Activated B cell treated with CpG ODN at 0.5 μM for 24 hours (primary cell): ENCODE data around the gene CAST. TPM values are rescaled to one million over a fixed set of nuclear protein-coding genes. Genes with fewer than 3 reads are reported as not detected.

Experiments
- ATAC-seq: fragments of 200-7000 bp; cut with Tn5 transposase; one replicate; pipeline ENCODE4 v1.10.0; 2021; ENCODE audit warnings: low read depth, mild to moderate bottlenecking, moderate library complexity
- CTCF ChIA-PET: fragments of 350-600 bp; sonication (Branson Sonifier 250); formaldehyde crosslinking; loops from one replicate; lab custom pipeline; 2021; ENCODE audit warnings: antibody characterized with exemption; lab: Charles Lee
- POLR2A ChIA-PET: fragments of 350-600 bp; sonication (Branson Sonifier 250); formaldehyde crosslinking; loops from one replicate; lab custom pipeline; 2021; ENCODE audit warnings: antibody characterized with exemption; lab: Charles Lee
- DNase-seq: peaks from one replicate; pipeline ENCODE4 v3.0.0; 2022
- H3K27ac Mint-ChIP-seq: one replicate; pipeline ENCODE4 v1.8.0; 2020; ENCODE audit warnings: mixed read lengths
- H3K27me3 Mint-ChIP-seq: one replicate; pipeline ENCODE4 v1.8.0; 2021; ENCODE audit warnings: mixed read lengths
- H3K36me3 Mint-ChIP-seq: one replicate; pipeline ENCODE4 v1.8.0; 2021; ENCODE audit warnings: low read depth, mixed read lengths
- H3K4me1 Mint-ChIP-seq: one replicate; pipeline ENCODE4 v1.8.0; 2021; ENCODE audit warnings: mixed read lengths
- H3K4me3 Mint-ChIP-seq: one replicate; pipeline ENCODE4 v1.8.0; 2020; ENCODE audit warnings: mild to moderate bottlenecking, mixed read lengths
- H3K9me3 Mint-ChIP-seq: one replicate; pipeline ENCODE4 v1.8.0; 2020; ENCODE audit warnings: mixed read lengths
- intact Hi-C: fragments of 100-400 bp; cut with micrococcal nuclease; formaldehyde crosslinking; loops from one replicate; pipeline ENCODE4 v1.15.1; 2024
- total RNA-seq: library from RNA; stranded (reverse); gene quantifications from 2 replicates; pipeline ENCODE4 v1.2.3, GENCODE V29; 2022
- TF ChIP-seq, protein P1 (sequence below): fragments of 200-600 bp; IDR thresholded peaks from one replicate; pipeline ENCODE4 v1.8.0; 2022; ENCODE audit warnings: antibody characterized with exemption, mild to moderate bottlenecking

CAST gene
- total RNA-seq, 1 donor from 2014 or later: 211 TPM

DNA sequence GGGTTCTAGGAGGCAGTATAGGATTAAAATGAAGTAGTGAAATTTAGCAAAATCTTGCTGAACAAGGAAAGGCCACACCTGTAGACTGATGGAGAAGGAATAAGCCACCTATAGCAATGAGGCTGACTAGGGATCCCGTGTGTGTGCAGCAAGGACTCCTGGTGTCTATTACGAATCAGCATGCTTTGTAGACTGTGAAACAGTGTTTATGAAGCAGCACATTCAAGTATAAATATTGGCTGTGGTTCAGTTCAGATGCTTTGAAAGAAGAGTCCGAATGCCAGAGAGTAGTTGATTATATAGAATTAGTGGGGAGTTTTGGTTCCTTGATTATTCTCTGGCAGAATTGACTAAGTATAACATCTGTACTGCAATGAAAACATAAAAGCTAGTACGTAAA, 41.8 kb downstream of the CAST start:
- intact Hi-C loops: loop anchor here (1.0 kb wide), 1 partner anchor 42 kb away; the partner anchor contains the start of gene CAST
- no peak for DNase-seq
- peaks cover 34% of the 10 kb centered on the region for H3K4me1 Mint-ChIP-seq
- TF ChIP-seq, protein P1, sequence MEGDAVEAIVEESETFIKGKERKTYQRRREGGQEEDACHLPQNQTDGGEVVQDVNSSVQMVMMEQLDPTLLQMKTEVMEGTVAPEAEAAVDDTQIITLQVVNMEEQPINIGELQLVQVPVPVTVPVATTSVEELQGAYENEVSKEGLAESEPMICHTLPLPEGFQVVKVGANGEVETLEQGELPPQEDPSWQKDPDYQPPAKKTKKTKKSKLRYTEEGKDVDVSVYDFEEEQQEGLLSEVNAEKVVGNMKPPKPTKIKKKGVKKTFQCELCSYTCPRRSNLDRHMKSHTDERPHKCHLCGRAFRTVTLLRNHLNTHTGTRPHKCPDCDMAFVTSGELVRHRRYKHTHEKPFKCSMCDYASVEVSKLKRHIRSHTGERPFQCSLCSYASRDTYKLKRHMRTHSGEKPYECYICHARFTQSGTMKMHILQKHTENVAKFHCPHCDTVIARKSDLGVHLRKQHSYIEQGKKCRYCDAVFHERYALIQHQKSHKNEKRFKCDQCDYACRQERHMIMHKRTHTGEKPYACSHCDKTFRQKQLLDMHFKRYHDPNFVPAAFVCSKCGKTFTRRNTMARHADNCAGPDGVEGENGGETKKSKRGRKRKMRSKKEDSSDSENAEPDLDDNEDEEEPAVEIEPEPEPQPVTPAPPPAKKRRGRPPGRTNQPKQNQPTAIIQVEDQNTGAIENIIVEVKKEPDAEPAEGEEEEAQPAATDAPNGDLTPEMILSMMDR: no peak
- peaks cover 12% of the 10 kb centered on the region for H3K36me3 Mint-ChIP-seq
- ChIA-PET POLR2A (interaction anchor here (1.7 kb wide), 1 partner anchor 42 kb away, joined by 8 read pairs; the partner anchor contains the start of gene CAST), CTCF (no interaction called here)
- H3K9me3 Mint-ChIP-seq: no peaks in the 10 kb centered on the region
- no peak for ATAC-seq
- no peaks in the 10 kb centered on the region for H3K27me3 Mint-ChIP-seq
- no peak overlapping the region for H3K27ac Mint-ChIP-seq
- no peak overlapping the region for H3K4me3 Mint-ChIP-seq

DNA sequence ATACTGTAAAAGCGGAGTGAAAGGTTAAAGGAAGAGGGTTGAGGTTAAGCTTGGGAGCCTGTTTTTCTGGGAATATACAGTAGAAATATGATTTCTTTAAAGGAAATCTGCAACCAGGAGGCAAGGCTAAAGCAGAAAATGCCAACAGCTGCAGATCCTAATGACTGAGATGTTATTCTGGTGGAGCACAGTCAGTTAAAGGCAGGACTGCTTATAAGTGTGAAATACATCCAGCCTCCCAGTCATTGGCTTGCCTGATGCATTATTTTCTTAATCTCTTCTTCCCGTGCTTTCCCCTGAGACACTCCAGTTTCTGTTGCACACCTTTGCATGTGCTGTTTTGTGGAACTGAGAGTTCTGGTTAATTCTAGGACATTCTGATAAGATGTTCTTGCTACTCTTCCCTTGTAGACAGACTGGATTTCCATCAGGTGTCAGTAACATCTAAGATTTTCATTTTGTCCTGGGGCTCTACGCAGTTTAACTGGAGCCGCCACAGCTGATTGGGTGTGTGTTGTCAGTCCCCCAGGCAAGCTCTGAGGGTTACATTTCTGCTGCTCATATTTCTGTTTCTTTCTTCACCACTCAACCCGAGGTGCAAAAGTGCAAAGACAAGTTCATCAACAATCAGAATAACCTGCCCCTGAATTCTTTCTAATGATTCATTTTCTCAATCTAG, 44.4 kb downstream of the CAST start:
- H3K4me3 Mint-ChIP-seq: no peak overlapping the region
- ChIA-PET POLR2A (no interaction called here), CTCF (no interaction called here)
- peaks cover 26% of the 10 kb centered on the region for H3K4me1 Mint-ChIP-seq
- no peak overlapping the region for H3K27ac Mint-ChIP-seq
- no peaks in the 10 kb centered on the region for H3K9me3 Mint-ChIP-seq
- H3K36me3 Mint-ChIP-seq: peaks cover 5% of the 10 kb centered on the region
- H3K27me3 Mint-ChIP-seq: no peaks in the 10 kb centered on the region
- ATAC-seq: no peak
- no peak for DNase-seq
- TF ChIP-seq, protein P1: no peak
- intact Hi-C loops: loop anchor here (5.0 kb wide), 1 partner anchor 36 kb away; no protein-coding TSS in a partner anchor

DNA sequence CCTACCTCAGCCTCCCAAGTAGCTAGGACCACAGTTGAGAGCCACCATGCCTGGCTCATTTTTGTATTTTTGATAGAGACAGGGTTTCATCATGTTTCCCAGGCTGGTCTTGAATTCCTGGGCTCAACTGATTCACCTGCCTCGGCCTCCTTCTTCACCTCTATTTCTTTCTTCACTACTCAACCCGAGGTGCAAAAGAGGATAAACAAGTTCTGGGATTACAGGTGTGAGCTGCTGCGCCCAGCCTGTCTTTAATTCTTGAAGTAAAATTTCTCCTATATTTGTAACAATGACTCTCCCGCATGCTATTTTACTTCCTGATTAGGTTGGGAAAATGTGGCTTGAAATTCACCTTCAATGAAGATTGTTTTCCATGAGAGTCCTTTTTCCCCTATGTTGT, 46.4 kb downstream of the CAST start:
- H3K27ac Mint-ChIP-seq: no peak overlapping the region
- ChIA-PET CTCF (no interaction called here), POLR2A (no interaction called here)
- H3K36me3 Mint-ChIP-seq: peaks cover 13% of the 10 kb centered on the region
- intact Hi-C loops: loop anchor here (5.0 kb wide), 1 partner anchor 34 kb away; no protein-coding TSS in a partner anchor
- TF ChIP-seq, protein P1: no peak
- no peaks in the 10 kb centered on the region for H3K9me3 Mint-ChIP-seq
- H3K4me1 Mint-ChIP-seq: peaks cover 18% of the 10 kb centered on the region
- ATAC-seq: no peak
- H3K4me3 Mint-ChIP-seq: no peak overlapping the region
- no peaks in the 10 kb centered on the region for H3K27me3 Mint-ChIP-seq
- no peak for DNase-seq

DNA sequence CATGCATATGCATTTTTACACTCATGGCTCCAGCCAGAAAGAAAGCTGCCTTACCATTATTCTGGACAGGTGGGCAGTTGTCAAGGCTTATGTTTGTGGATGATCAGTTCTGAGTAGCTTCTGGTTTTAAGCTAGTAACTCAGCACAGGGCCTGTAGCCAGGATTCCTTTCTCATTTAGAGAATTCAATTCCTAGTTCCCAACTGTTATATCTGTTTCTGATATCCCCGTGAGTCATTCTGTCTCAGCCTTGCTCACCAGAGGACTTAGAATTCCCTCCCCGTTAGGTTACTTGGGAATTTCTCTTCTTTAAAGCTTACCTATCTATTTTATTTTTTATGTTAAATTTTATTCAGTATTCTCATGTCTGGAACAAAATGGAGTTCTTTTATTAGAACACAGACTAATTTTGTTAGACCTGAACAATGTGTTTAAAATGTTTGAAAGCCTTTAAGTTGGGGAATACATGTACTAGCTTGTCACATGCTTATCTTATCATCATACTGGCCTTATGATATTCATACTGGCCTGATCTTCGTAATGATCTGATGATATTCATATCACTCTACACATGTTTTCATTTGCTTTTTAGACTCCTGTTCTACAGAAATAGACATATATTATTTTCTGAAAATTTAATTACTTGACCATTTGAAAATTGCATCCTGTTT, 47.1 kb downstream of the CAST start:
- H3K36me3 Mint-ChIP-seq: peaks cover 13% of the 10 kb centered on the region
- TF ChIP-seq, protein P1: no peak
- H3K27ac Mint-ChIP-seq: no peak overlapping the region
- intact Hi-C loops: loop anchor here (5.0 kb wide), 1 partner anchor 33 kb away; no protein-coding TSS in a partner anchor
- H3K4me1 Mint-ChIP-seq: peaks cover 17% of the 10 kb centered on the region
- CTCF ChIA-PET: no interaction called here
- DNase-seq (no peak), ATAC-seq (no peak)
- no peak overlapping the region for H3K4me3 Mint-ChIP-seq
- no peaks in the 10 kb centered on the region for H3K9me3 Mint-ChIP-seq
- POLR2A ChIA-PET: no interaction called here
- no peaks in the 10 kb centered on the region for H3K27me3 Mint-ChIP-seq

DNA sequence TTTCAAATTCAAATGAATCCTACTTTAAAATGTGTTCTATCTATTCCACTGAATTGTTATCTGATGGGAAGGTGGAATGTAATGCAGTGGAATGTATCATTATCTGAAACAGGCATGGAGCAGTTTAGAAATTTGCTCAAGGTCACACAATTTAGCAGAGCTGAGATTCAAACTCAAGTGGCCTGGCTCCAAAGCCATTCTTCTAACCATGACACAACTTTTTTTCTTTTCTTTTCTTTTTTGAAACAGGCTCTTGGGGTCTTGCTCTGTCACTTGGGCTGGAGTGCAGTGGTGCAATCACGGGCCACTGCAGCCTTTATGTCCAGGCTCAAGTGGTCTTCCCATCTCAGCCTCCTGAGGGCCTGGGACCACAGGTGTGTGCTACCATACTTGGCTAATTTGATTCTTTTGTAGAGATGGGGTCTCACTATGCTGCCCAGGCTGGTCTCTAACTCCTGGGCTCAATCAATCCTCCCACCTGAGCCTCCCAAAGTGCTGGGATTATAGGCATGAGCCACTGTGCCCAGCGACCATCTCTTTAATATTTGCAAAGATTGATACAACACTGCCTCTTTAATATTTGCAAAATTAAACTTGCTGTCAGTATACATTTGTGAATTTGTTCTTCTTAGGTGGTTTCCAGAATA, 50.0 kb downstream of the CAST start:
- Mint-ChIP-seq H3K4me3 (no peak overlapping the region), H3K27me3 (no peaks in the 10 kb centered on the region), H3K9me3 (no peaks in the 10 kb centered on the region), H3K27ac (no peak overlapping the region), H3K36me3 (peaks cover 22% of the 10 kb centered on the region), H3K4me1 (peaks cover 25% of the 10 kb centered on the region)
- TF ChIP-seq, protein P1: no peak
- no peak for DNase-seq
- CTCF ChIA-PET: interaction anchor here (1.1 kb wide), 1 partner anchor 40 kb away, joined by 3 read pairs; no protein-coding TSS in a partner anchor
- intact Hi-C loops: no loop called here
- POLR2A ChIA-PET: no interaction called here
- ATAC-seq: no peak
